Breast epithelium (tissue), 3 donors: ENCODE data around the gene GIGYF2.

ENCODE experiments used
- CTCF ChIP-seq, 3 donors: fragments of 450-650 bp; IDR thresholded peaks; one replicate each; pipeline ENCODE4 v1.5.1; 2016 to 2017; ENCODE audit warnings: antibody characterized with exemption in 3 of 3, mild to moderate bottlenecking in 3 of 3, moderate library complexity in 3 of 3
- POLR2A ChIP-seq: fragments of 450-650 bp; IDR thresholded peaks from one replicate; pipeline ENCODE4 v1.6.1; 2016; ENCODE audit warnings: antibody characterized with exemption, mild to moderate bottlenecking, moderate library complexity
- POLR2AphosphoS5 ChIP-seq, 3 donors: sonication (generic); formaldehyde crosslinking; IDR thresholded peaks; one replicate each; pipeline ENCODE4 v1.6.1; 2017; ENCODE audit warnings: antibody characterized with exemption in 3 of 3

- TF ChIP-seq CTCF (IDR thresholded peaks at IDR 0.05), result no peak
- no peak for TF ChIP-seq POLR2A
- TF ChIP-seq POLR2AphosphoS5 (IDR thresholded peaks at IDR 0.05), result no peak
Measured at GRCh38 chr2:232770207-232770606, 73.1 kb downstream of the GIGYF2 start.
